22Rv1 (cell line): Measurements from ENCODE around the gene POLR1G.

ENCODE experiments used
- H3K27ac ChIP-seq: fragments of 450-650 bp; 2 replicates; pipeline ENCODE4 v1.5.1; 2017
- ZFX ChIP-seq: fragments of 450-650 bp; IDR thresholded peaks from 2 replicates; pipeline ENCODE4 v1.6.1; 2017; ENCODE audit warnings: antibody characterized with exemption, borderline replicate concordance
- TF ChIP-seq, protein P1 (sequence below): fragments of 450-650 bp; IDR thresholded peaks from 2 replicates; pipeline ENCODE4 v1.5.1; 2017; ENCODE audit warnings: mild to moderate bottlenecking

POLR1G gene, protein sequence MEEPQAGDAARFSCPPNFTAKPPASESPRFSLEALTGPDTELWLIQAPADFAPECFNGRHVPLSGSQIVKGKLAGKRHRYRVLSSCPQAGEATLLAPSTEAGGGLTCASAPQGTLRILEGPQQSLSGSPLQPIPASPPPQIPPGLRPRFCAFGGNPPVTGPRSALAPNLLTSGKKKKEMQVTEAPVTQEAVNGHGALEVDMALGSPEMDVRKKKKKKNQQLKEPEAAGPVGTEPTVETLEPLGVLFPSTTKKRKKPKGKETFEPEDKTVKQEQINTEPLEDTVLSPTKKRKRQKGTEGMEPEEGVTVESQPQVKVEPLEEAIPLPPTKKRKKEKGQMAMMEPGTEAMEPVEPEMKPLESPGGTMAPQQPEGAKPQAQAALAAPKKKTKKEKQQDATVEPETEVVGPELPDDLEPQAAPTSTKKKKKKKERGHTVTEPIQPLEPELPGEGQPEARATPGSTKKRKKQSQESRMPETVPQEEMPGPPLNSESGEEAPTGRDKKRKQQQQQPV

DNA sequence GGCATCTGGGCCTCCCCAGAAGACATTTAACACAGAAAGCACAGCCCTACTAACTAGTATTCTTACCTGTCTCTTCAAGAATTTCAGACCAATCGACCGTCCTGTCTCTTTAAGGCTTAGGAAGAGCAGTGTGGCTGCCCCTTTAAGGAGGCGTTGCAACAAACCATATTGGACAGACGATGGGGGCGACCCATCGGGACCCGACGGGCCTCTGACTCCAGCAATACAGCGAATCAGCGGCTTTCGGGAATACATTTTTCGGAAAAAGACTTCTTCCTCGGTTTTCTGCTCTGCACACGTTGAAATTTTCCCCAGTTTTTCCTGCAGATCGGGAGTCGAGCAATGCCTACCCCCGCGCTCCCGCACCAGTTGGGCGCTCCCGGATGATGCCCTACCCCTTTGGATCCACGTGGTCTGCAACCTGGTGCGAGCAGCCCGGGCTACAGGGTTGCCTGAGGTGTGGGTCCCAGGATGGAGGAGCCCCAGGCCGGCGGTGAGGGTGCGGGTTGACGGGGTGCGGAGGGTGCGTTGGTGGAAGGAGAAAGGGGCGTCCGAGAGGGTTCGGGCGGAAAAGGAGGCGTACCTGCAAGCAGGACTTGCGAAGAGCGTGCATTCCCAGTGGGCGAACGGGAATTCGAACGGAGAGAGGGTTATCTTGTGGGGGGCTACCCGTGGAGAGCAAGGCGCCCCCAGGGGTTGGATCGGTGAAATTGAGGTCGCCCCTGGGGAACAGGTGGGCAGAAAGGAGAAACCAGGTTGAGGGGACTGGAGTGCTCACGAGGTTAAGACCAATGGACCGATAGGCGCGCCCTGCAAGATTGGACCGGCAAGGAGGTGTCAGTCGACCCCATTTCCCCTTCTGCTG, at the start of gene POLR1G:
POLR1G (plus strand) TSS at position 419 of the 865 bp plus-strand sequence; CDS start at position 472, 53 bp downstream.
- peak within 1 kb of the TSS; percentile 96 for H3K27ac ChIP-seq
- no peak for TF ChIP-seq ZFX
- TF ChIP-seq, protein P1, sequence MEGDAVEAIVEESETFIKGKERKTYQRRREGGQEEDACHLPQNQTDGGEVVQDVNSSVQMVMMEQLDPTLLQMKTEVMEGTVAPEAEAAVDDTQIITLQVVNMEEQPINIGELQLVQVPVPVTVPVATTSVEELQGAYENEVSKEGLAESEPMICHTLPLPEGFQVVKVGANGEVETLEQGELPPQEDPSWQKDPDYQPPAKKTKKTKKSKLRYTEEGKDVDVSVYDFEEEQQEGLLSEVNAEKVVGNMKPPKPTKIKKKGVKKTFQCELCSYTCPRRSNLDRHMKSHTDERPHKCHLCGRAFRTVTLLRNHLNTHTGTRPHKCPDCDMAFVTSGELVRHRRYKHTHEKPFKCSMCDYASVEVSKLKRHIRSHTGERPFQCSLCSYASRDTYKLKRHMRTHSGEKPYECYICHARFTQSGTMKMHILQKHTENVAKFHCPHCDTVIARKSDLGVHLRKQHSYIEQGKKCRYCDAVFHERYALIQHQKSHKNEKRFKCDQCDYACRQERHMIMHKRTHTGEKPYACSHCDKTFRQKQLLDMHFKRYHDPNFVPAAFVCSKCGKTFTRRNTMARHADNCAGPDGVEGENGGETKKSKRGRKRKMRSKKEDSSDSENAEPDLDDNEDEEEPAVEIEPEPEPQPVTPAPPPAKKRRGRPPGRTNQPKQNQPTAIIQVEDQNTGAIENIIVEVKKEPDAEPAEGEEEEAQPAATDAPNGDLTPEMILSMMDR, result no peak

DNA sequence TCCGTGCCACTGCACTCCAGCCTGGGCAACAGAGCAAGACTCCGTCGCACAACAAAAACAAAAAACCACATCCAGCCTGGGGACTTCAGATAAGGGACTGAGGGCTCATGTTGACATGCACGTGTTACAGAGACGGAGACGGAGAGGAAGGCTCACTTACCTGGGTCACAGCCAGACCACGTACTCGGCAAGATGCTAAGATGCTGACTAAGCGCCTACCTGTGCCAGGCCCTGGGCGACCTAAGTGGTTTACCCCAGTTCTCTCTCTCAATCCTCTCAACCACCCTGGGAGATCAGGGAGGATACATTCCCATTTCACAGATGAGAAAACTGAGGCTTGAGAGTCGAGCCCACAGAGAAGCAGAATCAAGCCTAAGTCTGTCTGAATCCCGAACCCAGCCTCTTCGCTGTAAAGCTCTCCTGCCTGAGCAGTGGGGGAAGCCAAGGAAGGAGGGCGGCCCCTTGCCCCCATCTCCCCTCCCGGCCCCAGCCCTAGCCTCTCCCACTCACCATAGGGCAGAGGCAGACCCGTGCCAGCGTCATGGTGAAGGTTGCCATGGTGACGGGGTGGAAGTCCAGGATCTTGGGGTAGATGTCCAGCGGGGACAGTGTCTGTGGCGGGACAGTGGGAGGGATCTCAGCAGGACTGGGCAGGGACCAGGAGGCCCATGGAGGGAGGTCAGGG, 49.5 kb upstream of the POLR1G start:
- TF ChIP-seq, protein P1, result no peak

DNA sequence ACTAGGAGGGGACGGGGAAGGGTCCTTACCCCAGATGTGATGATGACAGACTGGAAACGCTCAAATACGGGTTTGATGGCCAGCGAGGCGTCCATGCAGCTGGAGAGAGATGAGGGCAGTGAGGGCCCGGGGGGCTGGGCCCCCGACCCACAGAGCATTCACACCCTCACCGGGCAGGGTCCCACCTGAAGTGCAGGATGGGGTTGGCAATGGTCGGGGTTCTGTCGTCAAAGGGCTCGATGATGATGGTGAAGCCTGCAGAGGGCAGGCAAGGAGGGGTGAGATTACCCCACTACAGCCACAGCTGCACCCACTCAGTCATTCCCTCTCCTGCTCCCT, 49.0 kb upstream of the POLR1G start:
- H3K27ac ChIP-seq, result no peak overlapping the region
- no peak for TF ChIP-seq ZFX
- TF ChIP-seq, protein P1, result no peak

More for the DNA sequence above, 49.5 kb upstream of the POLR1G start:
- no peak overlapping the region for H3K27ac ChIP-seq

DNA sequence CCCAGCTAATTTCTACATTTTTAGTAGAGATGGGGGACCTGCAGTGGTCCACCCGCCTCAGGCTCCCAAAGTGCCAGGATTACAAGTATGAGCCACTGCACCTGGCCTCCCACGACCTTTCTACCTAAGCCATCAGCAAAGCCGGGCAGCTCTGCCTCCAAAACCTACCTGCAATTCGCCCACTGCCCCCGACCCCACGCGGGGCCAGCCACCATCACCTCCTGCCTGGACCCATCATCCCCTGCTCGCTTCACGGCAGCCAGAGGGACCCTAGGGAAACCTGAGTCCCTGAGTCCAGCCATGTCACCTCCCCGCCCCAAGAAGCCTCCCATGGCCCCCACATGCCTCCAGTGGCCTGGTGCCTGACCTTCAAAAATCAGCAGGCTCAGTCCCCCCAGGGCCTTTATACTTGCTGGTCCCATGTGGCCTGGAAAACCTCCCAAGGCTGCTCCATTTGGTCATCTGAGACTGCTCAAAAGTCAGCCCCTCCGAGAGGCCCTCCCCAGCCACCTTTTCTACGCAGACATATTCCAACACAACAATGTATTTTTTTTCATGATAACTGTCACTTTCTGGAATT, 48.1 kb upstream of the POLR1G start:
- no peak for TF ChIP-seq ZFX
- no peak overlapping the region for H3K27ac ChIP-seq

DNA sequence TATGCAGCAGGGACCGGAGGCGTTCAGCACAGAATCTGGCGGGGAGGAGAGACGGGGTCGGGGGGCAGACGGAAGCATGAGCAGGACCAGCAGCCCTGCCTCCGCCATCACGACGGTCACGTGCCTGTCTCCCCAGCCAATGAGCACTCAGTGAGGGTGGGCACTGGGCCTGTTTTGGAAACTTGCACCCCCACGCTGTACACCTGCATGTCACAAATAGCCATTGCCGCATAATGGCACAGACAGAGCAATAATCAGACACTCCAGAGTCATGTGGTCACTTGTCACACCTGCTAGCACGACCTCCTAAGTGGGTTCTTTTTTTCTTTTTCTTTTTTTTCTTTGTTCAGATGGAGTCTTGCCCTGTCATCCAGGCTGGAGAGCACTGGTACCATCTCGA, 44.8 kb upstream of the POLR1G start:
- no peak overlapping the region for H3K27ac ChIP-seq
- TF ChIP-seq ZFX, result no peak
- TF ChIP-seq, protein P1, result no peak

DNA sequence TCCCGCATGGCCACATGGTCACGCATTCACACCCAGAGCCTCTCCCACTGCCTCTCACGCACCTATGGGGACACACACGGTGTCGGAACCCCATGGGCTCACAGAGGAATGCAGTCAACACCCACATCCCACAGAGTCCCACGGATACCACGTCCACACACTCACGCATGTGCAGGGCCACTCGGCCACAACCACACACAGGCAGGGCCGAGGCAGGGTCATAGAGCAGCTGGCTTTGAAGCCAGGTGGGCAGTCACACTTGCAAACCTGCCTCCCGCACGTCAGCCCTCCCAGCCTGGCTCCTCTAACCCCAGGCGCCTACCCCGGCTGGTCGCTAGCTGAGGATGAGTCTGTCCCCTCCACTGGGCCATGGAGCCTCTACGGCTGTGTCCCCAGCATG, 44.2 kb upstream of the POLR1G start:
- no peak overlapping the region for H3K27ac ChIP-seq
- no peak for TF ChIP-seq ZFX
- TF ChIP-seq, protein P1, result no peak

DNA sequence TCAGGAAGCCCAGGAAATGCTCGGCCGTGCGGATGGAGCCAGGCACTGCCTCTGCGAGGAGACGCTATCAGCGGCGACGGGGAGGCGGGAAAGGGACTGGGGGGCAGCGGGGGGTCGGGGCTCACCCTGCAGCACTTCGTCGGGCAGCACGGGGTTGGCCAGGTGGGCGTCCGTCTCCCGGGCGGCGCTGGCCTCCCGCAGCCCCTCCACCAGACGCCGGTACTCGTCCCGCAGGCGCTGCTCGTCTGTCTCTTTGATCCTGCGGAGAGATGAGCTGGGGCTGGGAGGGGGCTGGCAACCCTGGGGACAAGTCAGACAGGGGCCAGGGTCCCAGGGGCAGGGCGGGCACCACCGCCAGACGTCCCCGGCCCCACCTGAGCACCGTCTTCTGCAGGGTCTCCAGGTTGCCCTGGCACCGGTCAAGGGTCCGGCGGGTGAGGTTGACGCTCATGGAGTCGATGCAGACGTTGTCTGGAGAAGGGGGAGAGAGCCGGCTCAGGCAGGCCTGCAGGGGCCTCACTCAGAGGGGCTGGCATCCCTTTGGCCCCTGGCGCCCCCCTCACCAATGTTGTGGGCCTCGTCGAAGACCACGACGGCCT, 42.5 kb upstream of the POLR1G start:
- no peak for TF ChIP-seq ZFX
- TF ChIP-seq, protein P1, result no peak
- no peak overlapping the region for H3K27ac ChIP-seq
